Gastrocnemius medialis (tissue), 4 donors: ENCODE measurements around the gene DNAJC27.

Experiments
- POLR2A ChIP-seq, 2 donors: fragments of 450-650 bp; IDR thresholded peaks; one replicate each; pipeline ENCODE4 v1.6.1; 2017; ENCODE audit warnings: antibody characterized with exemption in 2 of 2, mild to moderate bottlenecking in 2 of 2, moderate library complexity in 2 of 2
- TF ChIP-seq, protein P1 (sequence below), 5 experiments: fragments of 450-650 bp in 3 of 5; fragments of 200-600 bp in 2 of 5; sonication (generic) in 2 of 5; IDR thresholded peaks in 4 of 5; conservative IDR thresholded peaks in 1 of 5; 1 replicate in 4 of 5; 2 replicates in 1 of 5; pipeline ENCODE4 v1.5.1; 2016 to 2019; ENCODE audit warnings: antibody characterized with exemption in 5 of 5, mild to moderate bottlenecking in 3 of 5, moderate library complexity in 3 of 5

- TF ChIP-seq, protein P1, sequence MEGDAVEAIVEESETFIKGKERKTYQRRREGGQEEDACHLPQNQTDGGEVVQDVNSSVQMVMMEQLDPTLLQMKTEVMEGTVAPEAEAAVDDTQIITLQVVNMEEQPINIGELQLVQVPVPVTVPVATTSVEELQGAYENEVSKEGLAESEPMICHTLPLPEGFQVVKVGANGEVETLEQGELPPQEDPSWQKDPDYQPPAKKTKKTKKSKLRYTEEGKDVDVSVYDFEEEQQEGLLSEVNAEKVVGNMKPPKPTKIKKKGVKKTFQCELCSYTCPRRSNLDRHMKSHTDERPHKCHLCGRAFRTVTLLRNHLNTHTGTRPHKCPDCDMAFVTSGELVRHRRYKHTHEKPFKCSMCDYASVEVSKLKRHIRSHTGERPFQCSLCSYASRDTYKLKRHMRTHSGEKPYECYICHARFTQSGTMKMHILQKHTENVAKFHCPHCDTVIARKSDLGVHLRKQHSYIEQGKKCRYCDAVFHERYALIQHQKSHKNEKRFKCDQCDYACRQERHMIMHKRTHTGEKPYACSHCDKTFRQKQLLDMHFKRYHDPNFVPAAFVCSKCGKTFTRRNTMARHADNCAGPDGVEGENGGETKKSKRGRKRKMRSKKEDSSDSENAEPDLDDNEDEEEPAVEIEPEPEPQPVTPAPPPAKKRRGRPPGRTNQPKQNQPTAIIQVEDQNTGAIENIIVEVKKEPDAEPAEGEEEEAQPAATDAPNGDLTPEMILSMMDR (IDR thresholded peaks at IDR 0.05 in 4 of 5, conservative IDR thresholded peaks at IDR 0.05 in 1 of 5), result no peak
- no peak for TF ChIP-seq POLR2A (IDR thresholded peaks at IDR 0.05)
Measured at GRCh38 chr2:24917086-24917485, 54.7 kb downstream of the DNAJC27 start.
